WTC11 (cell line): ENCODE measurements around the gene ADRA2C. TPM values are rescaled to one million over a fixed set of nuclear protein-coding genes. Genes with fewer than 3 reads are reported as not detected.
A peak's percentile ranks its signal among the peaks of the same experiment; 100 is the strongest.

Experiments used
- ATAC-seq: fragments of 200-7000 bp; cut with Tn5 transposase; 2 replicates; pipeline ENCODE4 v1.10.0; 2021; ENCODE audit warnings: mild to moderate bottlenecking, moderate library complexity
- CTCF ChIA-PET: fragments of 300-600 bp; sonication (Branson Sonifier 250); formaldehyde crosslinking; loops from one replicate; lab custom pipeline; 2021; ENCODE audit warnings: antibody characterized with exemption; lab: Charles Lee
- POLR2A ChIA-PET: fragments of 350-600 bp; sonication (Branson Sonifier 250); formaldehyde crosslinking; loops from one replicate; lab custom pipeline; 2021; ENCODE audit warnings: antibody characterized with exemption; lab: Charles Lee
- DNase-seq: peaks from one replicate; pipeline ENCODE4 v3.0.0; 2021; ENCODE audit warnings: low spot score
- H3K27ac Mint-ChIP-seq: 2 replicates; pipeline ENCODE4 v1.8.0; 2021; ENCODE audit warnings: mixed read lengths
- H3K27me3 Mint-ChIP-seq: 2 replicates; pipeline ENCODE4 v1.8.0; 2021; ENCODE audit warnings: low read depth, mild to moderate bottlenecking, moderate library complexity, mixed read lengths
- H3K36me3 Mint-ChIP-seq: 2 replicates; pipeline ENCODE4 v1.8.0; 2021; ENCODE audit warnings: mixed read lengths
- H3K4me1 Mint-ChIP-seq: 2 replicates; pipeline ENCODE4 v1.8.0; 2022; ENCODE audit warnings: mixed read lengths
- H3K4me3 Mint-ChIP-seq: 2 replicates; pipeline ENCODE4 v1.8.0; 2021; ENCODE audit warnings: mild to moderate bottlenecking, moderate library complexity, mixed read lengths
- H3K9me3 Mint-ChIP-seq: 2 replicates; pipeline ENCODE4 v1.8.0; 2021; ENCODE audit warnings: mixed read lengths
- CREB1 ChIP-seq: sonication (generic); formaldehyde crosslinking; IDR thresholded peaks from 2 replicates; pipeline ENCODE4 v1.8.0; 2023; ENCODE audit warnings: mild to moderate bottlenecking, missing genetic modification reagents
- CREM ChIP-seq: sonication (generic); formaldehyde crosslinking; IDR thresholded peaks from 2 replicates; pipeline ENCODE4 v1.8.1; 2022; ENCODE audit warnings: mild to moderate bottlenecking, missing genetic modification reagents, moderate library complexity
- EMX1 ChIP-seq: fragments of 250-450 bp; sonication (Bioruptor Pico); IDR thresholded peaks from 2 replicates; pipeline ENCODE4 v1.8.0; 2021; ENCODE audit warnings: mild to moderate bottlenecking
- ESRRA ChIP-seq: sonication (generic); formaldehyde crosslinking; IDR thresholded peaks from 2 replicates; pipeline ENCODE4 v1.8.1; 2022; ENCODE audit warnings: mild to moderate bottlenecking, missing genetic modification reagents, borderline replicate concordance
- ETV6 ChIP-seq: sonication (generic); formaldehyde crosslinking; IDR thresholded peaks from 2 replicates; pipeline ENCODE4 v1.8.1; 2022; ENCODE audit warnings: mild to moderate bottlenecking, missing genetic modification reagents
- FOXK1 ChIP-seq: sonication (generic); formaldehyde crosslinking; IDR thresholded peaks from 2 replicates; pipeline ENCODE4 v1.8.0; 2022; ENCODE audit warnings: mild to moderate bottlenecking, moderate library complexity, missing genetic modification reagents
- MAX ChIP-seq: sonication (generic); formaldehyde crosslinking; IDR thresholded peaks from 2 replicates; pipeline ENCODE4 v1.8.0; 2022; ENCODE audit warnings: mild to moderate bottlenecking, missing genetic modification reagents
- MYBL2 ChIP-seq: sonication (generic); formaldehyde crosslinking; IDR thresholded peaks from 2 replicates; pipeline ENCODE4 v1.8.1; 2023; ENCODE audit warnings: mild to moderate bottlenecking, moderate library complexity, missing genetic modification reagents
- NFYB ChIP-seq: sonication (generic); formaldehyde crosslinking; conservative IDR thresholded peaks from 2 replicates; pipeline ENCODE4 v1.8.0; 2022; ENCODE audit warnings: low read depth, missing genetic modification reagents
- NR1H2 ChIP-seq: sonication (generic); formaldehyde crosslinking; IDR thresholded peaks from 2 replicates; pipeline ENCODE4 v1.9.0; 2021; ENCODE audit warnings: mild to moderate bottlenecking, moderate library complexity, missing genetic modification reagents
- RELA ChIP-seq: sonication (generic); formaldehyde crosslinking; IDR thresholded peaks from 2 replicates; pipeline ENCODE4 v1.8.1; 2022; ENCODE audit warnings: missing genetic modification reagents, mild to moderate bottlenecking, borderline replicate concordance
- SMAD3 ChIP-seq: sonication (generic); formaldehyde crosslinking; IDR thresholded peaks from 2 replicates; pipeline ENCODE4 v1.8.0; 2022; ENCODE audit warnings: missing genetic modification reagents, mild to moderate bottlenecking, borderline replicate concordance
- TCF7 ChIP-seq: sonication (generic); formaldehyde crosslinking; IDR thresholded peaks from 2 replicates; pipeline ENCODE4 v1.8.0; 2022; ENCODE audit warnings: mild to moderate bottlenecking, low read depth, missing genetic modification reagents, moderate library complexity
- TEAD4 ChIP-seq: sonication (generic); formaldehyde crosslinking; IDR thresholded peaks from 2 replicates; pipeline ENCODE4 v1.8.0; 2022; ENCODE audit warnings: mild to moderate bottlenecking, missing genetic modification reagents
- TP53 ChIP-seq: sonication (generic); formaldehyde crosslinking; IDR thresholded peaks from 2 replicates; pipeline ENCODE4 v1.8.1; 2023; ENCODE audit warnings: mild to moderate bottlenecking, missing genetic modification reagents
- ZNF121 ChIP-seq: sonication (generic); formaldehyde crosslinking; IDR thresholded peaks from 2 replicates; pipeline ENCODE4 v1.8.0; 2023; ENCODE audit warnings: missing genetic modification reagents
- ZNF232 ChIP-seq: sonication (generic); formaldehyde crosslinking; IDR thresholded peaks from 2 replicates; pipeline ENCODE4 v1.8.0; 2022; ENCODE audit warnings: mild to moderate bottlenecking, missing genetic modification reagents
- ZNF396 ChIP-seq: fragments of 250-450 bp; sonication (Bioruptor Pico); IDR thresholded peaks from 2 replicates; pipeline ENCODE4 v1.8.0; 2021; ENCODE audit warnings: mild to moderate bottlenecking, moderate library complexity, borderline replicate concordance
- ZNF416 ChIP-seq: fragments of 250-450 bp; sonication (Bioruptor Pico); IDR thresholded peaks from 2 replicates; pipeline ENCODE4 v1.9.0; 2021; ENCODE audit warnings: mild to moderate bottlenecking, inconsistent platforms
- ZNF423 ChIP-seq: fragments of 250-450 bp; sonication (Bioruptor Pico); IDR thresholded peaks from 2 replicates; pipeline ENCODE4 v2.1.2; 2022; ENCODE audit warnings: mild to moderate bottlenecking, moderate library complexity
- ZNF425 ChIP-seq: fragments of 250-450 bp; sonication (Bioruptor Pico); conservative IDR thresholded peaks from 2 replicates; pipeline ENCODE4 v1.9.0; 2021; ENCODE audit warnings: mild to moderate bottlenecking
- ZNF671 ChIP-seq: fragments of 250-450 bp; sonication (Bioruptor Pico); IDR thresholded peaks from 2 replicates; pipeline ENCODE4 v1.8.0; 2021; ENCODE audit warnings: mild to moderate bottlenecking
- total RNA-seq: library from RNA; stranded (reverse); gene quantifications from 3 replicates; pipeline ENCODE4 v1.2.3, GENCODE V29; 2021
- TF ChIP-seq, protein P1 (sequence below): sonication (generic); formaldehyde crosslinking; IDR thresholded peaks from 2 replicates; pipeline ENCODE4 v1.8.0; 2022; ENCODE audit warnings: mild to moderate bottlenecking, missing genetic modification reagents
- TF ChIP-seq, protein P2 (sequence below): sonication (generic); formaldehyde crosslinking; IDR thresholded peaks from 2 replicates; pipeline ENCODE4 v1.8.0; 2022; ENCODE audit warnings: mild to moderate bottlenecking, missing genetic modification reagents
- TF ChIP-seq, protein P3 (sequence below): fragments of 200-600 bp; IDR thresholded peaks from 2 replicates; pipeline ENCODE4 v1.8.0; 2022; ENCODE audit warnings: antibody characterized with exemption
- TF ChIP-seq, protein P4 (sequence below): fragments of 250-450 bp; sonication (Bioruptor Pico); IDR thresholded peaks from 2 replicates; pipeline ENCODE4 v2.1.2; 2022; ENCODE audit warnings: mild to moderate bottlenecking, moderate library complexity

The ADRA2C gene
- total RNA-seq, 1 experiment from 2014 or later, result 21.8 TPM

- no peak overlapping the region for H3K4me3 Mint-ChIP-seq
- TF ChIP-seq MAX (CRISPR knock-in tag), result 0 out of 2 replicates have a peak, but pooled peaks have one; percentile 31
- TF ChIP-seq, protein P1, sequence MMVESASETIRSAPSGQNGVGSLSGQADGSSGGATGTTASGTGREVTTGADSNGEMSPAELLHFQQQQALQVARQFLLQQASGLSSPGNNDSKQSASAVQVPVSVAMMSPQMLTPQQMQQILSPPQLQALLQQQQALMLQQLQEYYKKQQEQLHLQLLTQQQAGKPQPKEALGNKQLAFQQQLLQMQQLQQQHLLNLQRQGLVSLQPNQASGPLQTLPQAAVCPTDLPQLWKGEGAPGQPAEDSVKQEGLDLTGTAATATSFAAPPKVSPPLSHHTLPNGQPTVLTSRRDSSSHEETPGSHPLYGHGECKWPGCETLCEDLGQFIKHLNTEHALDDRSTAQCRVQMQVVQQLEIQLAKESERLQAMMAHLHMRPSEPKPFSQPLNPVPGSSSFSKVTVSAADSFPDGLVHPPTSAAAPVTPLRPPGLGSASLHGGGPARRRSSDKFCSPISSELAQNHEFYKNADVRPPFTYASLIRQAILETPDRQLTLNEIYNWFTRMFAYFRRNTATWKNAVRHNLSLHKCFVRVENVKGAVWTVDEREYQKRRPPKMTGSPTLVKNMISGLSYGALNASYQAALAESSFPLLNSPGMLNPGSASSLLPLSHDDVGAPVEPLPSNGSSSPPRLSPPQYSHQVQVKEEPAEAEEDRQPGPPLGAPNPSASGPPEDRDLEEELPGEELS, result no peak
- peak; percentile 30; the same call in 1 of the 2 replicates for TF ChIP-seq ZNF423 (CRISPR knock-in tag)
- TF ChIP-seq, protein P2, sequence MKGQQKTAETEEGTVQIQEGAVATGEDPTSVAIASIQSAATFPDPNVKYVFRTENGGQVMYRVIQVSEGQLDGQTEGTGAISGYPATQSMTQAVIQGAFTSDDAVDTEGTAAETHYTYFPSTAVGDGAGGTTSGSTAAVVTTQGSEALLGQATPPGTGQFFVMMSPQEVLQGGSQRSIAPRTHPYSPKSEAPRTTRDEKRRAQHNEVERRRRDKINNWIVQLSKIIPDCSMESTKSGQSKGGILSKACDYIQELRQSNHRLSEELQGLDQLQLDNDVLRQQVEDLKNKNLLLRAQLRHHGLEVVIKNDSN (CRISPR knock-in tag), result no peak
- no peak for TF ChIP-seq ESRRA
- no peak for TF ChIP-seq ZNF425 (CRISPR knock-in tag)
- TF ChIP-seq RELA (CRISPR knock-in tag), result no peak
- no peak for TF ChIP-seq SMAD3 (CRISPR knock-in tag)
- no peak for TF ChIP-seq NR1H2 (CRISPR knock-in tag)
- TF ChIP-seq ZNF232, result no peak
- TF ChIP-seq ZNF671 (CRISPR knock-in tag), result no peak
- TF ChIP-seq, all 79 proteins: peak for 2
- H3K27ac Mint-ChIP-seq, result no peak overlapping the region; the same call in 1 of the 2 replicates
- peaks cover 16% of the 10 kb centered on the region for H3K4me1 Mint-ChIP-seq
- H3K27me3 Mint-ChIP-seq, result peaks cover 8% of the 10 kb centered on the region
- H3K36me3 Mint-ChIP-seq, result peaks cover 14% of the 10 kb centered on the region
- POLR2A ChIA-PET, result interaction anchor here (1.0 kb wide), 1 partner anchor 11 kb away, joined by 3 read pairs; no protein-coding TSS in a partner anchor
- H3K9me3 Mint-ChIP-seq, result peaks cover 26% of the 10 kb centered on the region
- ATAC-seq (peak; percentile 17), DNase-seq (no peak)
- CTCF ChIA-PET, result interaction anchor here (1.2 to 2.6 kb wide), 4 partner anchors 12 to 39 kb away, joined by 3 to 28 read pairs (median 6); partner anchors contain the start of gene ADRA2C
Measured at GRCh38 chr4:3753726-3754412, 12.3 kb upstream of the ADRA2C start.

GRCh38 chr4:3756343-3757059, 9.7 kb upstream of the ADRA2C start:
- Mint-ChIP-seq H3K4me1 (peaks cover 16% of the 10 kb centered on the region), H3K36me3 (peaks cover 14% of the 10 kb centered on the region), H3K27me3 (peaks cover 8% of the 10 kb centered on the region), H3K4me3 (no peak overlapping the region), H3K27ac (no peak overlapping the region), H3K9me3 (peaks cover 26% of the 10 kb centered on the region)
- ChIA-PET CTCF (interaction anchor here (0.8 to 1.6 kb wide), 2 partner anchors 9 kb away, joined by 6 to 7 read pairs; no protein-coding TSS in a partner anchor), POLR2A (no interaction called here)
- DNase-seq, result no peak
- peak; percentile 70 for ATAC-seq
- TF ChIP-seq ETV6 (no peak), CREM (CRISPR knock-in tag) (no peak), ZNF396 (no peak), NFYB (peak; percentile 84), FOXK1 (CRISPR knock-in tag) (no peak), EMX1 (CRISPR knock-in tag) (no peak), MYBL2 (no peak), TCF7 (CRISPR knock-in tag) (no peak), ZNF121 (CRISPR knock-in tag) (no peak), ZNF416 (CRISPR knock-in tag) (no peak), TEAD4 (CRISPR knock-in tag) (no peak), TP53 (CRISPR knock-in tag) (no peak), CREB1 (CRISPR knock-in tag) (no peak)
- TF ChIP-seq, protein P3, sequence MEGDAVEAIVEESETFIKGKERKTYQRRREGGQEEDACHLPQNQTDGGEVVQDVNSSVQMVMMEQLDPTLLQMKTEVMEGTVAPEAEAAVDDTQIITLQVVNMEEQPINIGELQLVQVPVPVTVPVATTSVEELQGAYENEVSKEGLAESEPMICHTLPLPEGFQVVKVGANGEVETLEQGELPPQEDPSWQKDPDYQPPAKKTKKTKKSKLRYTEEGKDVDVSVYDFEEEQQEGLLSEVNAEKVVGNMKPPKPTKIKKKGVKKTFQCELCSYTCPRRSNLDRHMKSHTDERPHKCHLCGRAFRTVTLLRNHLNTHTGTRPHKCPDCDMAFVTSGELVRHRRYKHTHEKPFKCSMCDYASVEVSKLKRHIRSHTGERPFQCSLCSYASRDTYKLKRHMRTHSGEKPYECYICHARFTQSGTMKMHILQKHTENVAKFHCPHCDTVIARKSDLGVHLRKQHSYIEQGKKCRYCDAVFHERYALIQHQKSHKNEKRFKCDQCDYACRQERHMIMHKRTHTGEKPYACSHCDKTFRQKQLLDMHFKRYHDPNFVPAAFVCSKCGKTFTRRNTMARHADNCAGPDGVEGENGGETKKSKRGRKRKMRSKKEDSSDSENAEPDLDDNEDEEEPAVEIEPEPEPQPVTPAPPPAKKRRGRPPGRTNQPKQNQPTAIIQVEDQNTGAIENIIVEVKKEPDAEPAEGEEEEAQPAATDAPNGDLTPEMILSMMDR, result no peak
- TF ChIP-seq, protein P4, sequence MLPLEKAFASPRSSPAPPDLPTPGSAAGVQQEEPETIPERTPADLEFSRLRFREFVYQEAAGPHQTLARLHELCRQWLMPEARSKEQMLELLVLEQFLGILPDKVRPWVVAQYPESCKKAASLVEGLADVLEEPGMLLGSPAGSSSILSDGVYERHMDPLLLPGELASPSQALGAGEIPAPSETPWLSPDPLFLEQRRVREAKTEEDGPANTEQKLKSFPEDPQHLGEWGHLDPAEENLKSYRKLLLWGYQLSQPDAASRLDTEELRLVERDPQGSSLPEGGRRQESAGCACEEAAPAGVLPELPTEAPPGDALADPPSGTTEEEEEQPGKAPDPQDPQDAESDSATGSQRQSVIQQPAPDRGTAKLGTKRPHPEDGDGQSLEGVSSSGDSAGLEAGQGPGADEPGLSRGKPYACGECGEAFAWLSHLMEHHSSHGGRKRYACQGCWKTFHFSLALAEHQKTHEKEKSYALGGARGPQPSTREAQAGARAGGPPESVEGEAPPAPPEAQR (CRISPR knock-in tag), result no peak
